Activated B cell treated with CpG ODN at 0.5 μM for 24 hours (primary cell): ENCODE data around the gene MYMK. TPM values are rescaled to one million over a fixed set of nuclear protein-coding genes. Genes with fewer than 3 reads are reported as not detected.

ENCODE experiments used
- ATAC-seq: fragments of 200-7000 bp; cut with Tn5 transposase; one replicate; pipeline ENCODE4 v1.10.0; 2021; ENCODE audit warnings: low read depth, mild to moderate bottlenecking, moderate library complexity
- CTCF ChIA-PET: fragments of 350-600 bp; sonication (Branson Sonifier 250); formaldehyde crosslinking; loops from one replicate; lab custom pipeline; 2021; ENCODE audit warnings: antibody characterized with exemption; lab: Charles Lee
- POLR2A ChIA-PET: fragments of 350-600 bp; sonication (Branson Sonifier 250); formaldehyde crosslinking; loops from one replicate; lab custom pipeline; 2021; ENCODE audit warnings: antibody characterized with exemption; lab: Charles Lee
- DNase-seq: peaks from one replicate; pipeline ENCODE4 v3.0.0; 2022
- H3K27ac Mint-ChIP-seq: one replicate; pipeline ENCODE4 v1.8.0; 2020; ENCODE audit warnings: mixed read lengths
- H3K27me3 Mint-ChIP-seq: one replicate; pipeline ENCODE4 v1.8.0; 2021; ENCODE audit warnings: mixed read lengths
- H3K36me3 Mint-ChIP-seq: one replicate; pipeline ENCODE4 v1.8.0; 2021; ENCODE audit warnings: low read depth, mixed read lengths
- H3K4me1 Mint-ChIP-seq: one replicate; pipeline ENCODE4 v1.8.0; 2021; ENCODE audit warnings: mixed read lengths
- H3K4me3 Mint-ChIP-seq: one replicate; pipeline ENCODE4 v1.8.0; 2020; ENCODE audit warnings: mild to moderate bottlenecking, mixed read lengths
- H3K9me3 Mint-ChIP-seq: one replicate; pipeline ENCODE4 v1.8.0; 2020; ENCODE audit warnings: mixed read lengths
- CTCF ChIP-seq: fragments of 200-600 bp; IDR thresholded peaks from one replicate; pipeline ENCODE4 v1.8.0; 2022; ENCODE audit warnings: antibody characterized with exemption, mild to moderate bottlenecking
- intact Hi-C: fragments of 100-400 bp; cut with micrococcal nuclease; formaldehyde crosslinking; loops from one replicate; pipeline ENCODE4 v1.15.1; 2024
- total RNA-seq: library from RNA; stranded (reverse); gene quantifications from 2 replicates; pipeline ENCODE4 v1.2.3, GENCODE V29; 2022

Gene MYMK
- total RNA-seq, 1 donor from 2014 or later = not detected

- no peak for TF ChIP-seq CTCF
- Mint-ChIP-seq H3K4me1 (peaks cover 11% of the 10 kb centered on the region), H3K4me3 (no peak overlapping the region), H3K27me3 (peaks cover 34% of the 10 kb centered on the region), H3K27ac (no peak overlapping the region), H3K9me3 (no peaks in the 10 kb centered on the region), H3K36me3 (no peaks in the 10 kb centered on the region)
- intact Hi-C loops = no loop called here
- DNase-seq (no peak), ATAC-seq (no peak)
- POLR2A ChIA-PET = no interaction called here
- CTCF ChIA-PET = no interaction called here
These were observed 6.5 kb upstream of the MYMK start for GRCh38 chr9:133531293-133531692.

- Mint-ChIP-seq H3K36me3 (no peaks in the 10 kb centered on the region), H3K4me3 (no peak overlapping the region), H3K27me3 (peaks cover 30% of the 10 kb centered on the region), H3K27ac (no peak overlapping the region), H3K4me1 (peaks cover 11% of the 10 kb centered on the region), H3K9me3 (no peaks in the 10 kb centered on the region)
- ATAC-seq (no peak), DNase-seq (no peak)
- TF ChIP-seq CTCF = no peak
- CTCF ChIA-PET = no interaction called here
- intact Hi-C loops = no loop called here
- POLR2A ChIA-PET = no interaction called here
These were observed 5.1 kb upstream of the MYMK start for GRCh38 chr9:133529874-133530273.

- Mint-ChIP-seq H3K4me3 (no peak overlapping the region), H3K9me3 (no peaks in the 10 kb centered on the region), H3K4me1 (peaks cover 11% of the 10 kb centered on the region), H3K27me3 (peaks cover 30% of the 10 kb centered on the region), H3K36me3 (no peaks in the 10 kb centered on the region), H3K27ac (no peak overlapping the region)
- no peak for DNase-seq
- ChIA-PET CTCF (no interaction called here), POLR2A (no interaction called here)
- ATAC-seq = no peak
- TF ChIP-seq CTCF = no peak
- intact Hi-C loops = no loop called here
These were observed 4.7 kb upstream of the MYMK start for GRCh38 chr9:133529457-133529856.

- H3K27ac Mint-ChIP-seq = no peak overlapping the region
- H3K36me3 Mint-ChIP-seq = no peaks in the 10 kb centered on the region
- ChIA-PET CTCF (no interaction called here), POLR2A (no interaction called here)
- H3K4me1 Mint-ChIP-seq = peaks cover 11% of the 10 kb centered on the region
- no peaks in the 10 kb centered on the region for H3K9me3 Mint-ChIP-seq
- DNase-seq = no peak
- H3K27me3 Mint-ChIP-seq = peaks cover 30% of the 10 kb centered on the region
- intact Hi-C loops = no loop called here
- H3K4me3 Mint-ChIP-seq = no peak overlapping the region
- no peak for ATAC-seq
- TF ChIP-seq CTCF = no peak
These were observed 4.1 kb upstream of the MYMK start for GRCh38 chr9:133528876-133529241.

GRCh38 chr9:133528001-133528875, 3.5 kb upstream of the MYMK start:
- H3K9me3 Mint-ChIP-seq = no peaks in the 10 kb centered on the region
- H3K36me3 Mint-ChIP-seq = no peaks in the 10 kb centered on the region
- DNase-seq (no peak), ATAC-seq (no peak)
- no peak overlapping the region for H3K27ac Mint-ChIP-seq
- no peak overlapping the region for H3K4me3 Mint-ChIP-seq
- H3K27me3 Mint-ChIP-seq = peaks cover 27% of the 10 kb centered on the region
- ChIA-PET CTCF (no interaction called here), POLR2A (no interaction called here)
- peaks cover 7% of the 10 kb centered on the region for H3K4me1 Mint-ChIP-seq
- intact Hi-C loops = no loop called here
- no peak for TF ChIP-seq CTCF
